ENCODE results near the gene GLIS1.

GLIS1 gene

DNA sequence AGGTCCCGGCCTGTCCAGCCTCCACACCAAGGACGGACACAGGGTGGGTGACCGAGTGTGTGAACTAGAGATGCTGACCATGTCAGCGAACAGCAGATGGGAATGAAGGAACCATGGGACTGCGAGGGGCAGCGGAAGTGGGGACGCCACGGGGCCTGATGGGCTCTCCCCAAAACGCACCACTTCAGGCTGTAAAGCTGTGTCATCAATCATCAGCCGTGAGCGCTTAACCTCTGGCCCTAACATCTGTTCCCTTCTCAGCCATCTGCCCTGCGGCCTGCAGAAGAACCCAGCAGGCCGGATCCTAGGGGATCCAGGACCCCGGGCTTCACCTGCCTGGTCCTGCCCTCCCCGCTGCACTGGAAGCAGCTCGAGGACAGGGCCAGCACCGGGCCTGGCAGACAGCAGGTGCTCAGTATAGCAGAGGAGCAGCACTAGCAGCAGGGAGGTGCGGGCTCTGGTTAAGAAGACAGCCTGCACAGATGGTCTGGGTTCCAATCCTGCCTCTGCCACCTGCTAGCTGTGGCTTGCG, 221.1 kb downstream of the GLIS1 start:
- DNase-seq = no peak

DNA sequence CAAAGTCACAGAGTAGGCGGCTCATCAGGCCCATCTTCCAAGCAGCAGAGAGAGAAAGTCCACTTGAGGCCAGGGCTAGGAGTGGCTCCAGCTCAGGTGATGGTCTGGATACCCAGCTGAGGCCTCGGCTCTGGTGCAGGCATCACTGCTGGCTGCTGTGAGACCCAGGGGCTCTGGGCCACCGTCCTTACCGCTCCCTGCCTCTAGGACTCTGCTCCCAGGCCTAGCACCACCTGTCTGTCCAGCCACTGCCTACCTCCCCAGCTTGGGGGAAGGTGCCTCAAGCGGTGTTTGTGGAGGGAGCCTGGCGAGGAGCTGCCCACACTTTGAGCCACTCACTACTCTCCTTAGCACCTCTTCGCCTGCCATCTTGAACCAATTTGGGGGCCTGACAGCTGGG, 221.9 kb downstream of the GLIS1 start:
- DNase-seq = no peak

DNA sequence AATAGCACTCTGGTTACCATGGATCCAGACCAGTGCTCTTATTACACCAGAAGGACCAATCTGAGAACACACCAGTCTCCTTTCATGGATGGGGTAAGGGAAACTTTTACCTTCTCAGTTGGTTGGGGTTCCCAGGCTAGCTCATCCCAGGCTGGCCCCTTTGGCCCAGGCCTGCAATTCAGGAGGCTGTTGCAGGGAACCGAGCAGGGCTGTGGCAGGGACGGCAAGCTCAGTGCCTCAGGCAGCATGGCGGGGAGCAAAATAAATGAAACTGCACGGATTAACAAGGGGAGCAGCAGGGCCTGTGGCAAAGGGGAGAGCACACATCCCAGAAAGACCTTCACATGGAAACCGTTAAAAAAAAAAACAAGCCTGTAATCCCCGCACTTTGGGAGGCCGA, 222.8 kb downstream of the GLIS1 start:
- DNase-seq = no peak

DNA sequence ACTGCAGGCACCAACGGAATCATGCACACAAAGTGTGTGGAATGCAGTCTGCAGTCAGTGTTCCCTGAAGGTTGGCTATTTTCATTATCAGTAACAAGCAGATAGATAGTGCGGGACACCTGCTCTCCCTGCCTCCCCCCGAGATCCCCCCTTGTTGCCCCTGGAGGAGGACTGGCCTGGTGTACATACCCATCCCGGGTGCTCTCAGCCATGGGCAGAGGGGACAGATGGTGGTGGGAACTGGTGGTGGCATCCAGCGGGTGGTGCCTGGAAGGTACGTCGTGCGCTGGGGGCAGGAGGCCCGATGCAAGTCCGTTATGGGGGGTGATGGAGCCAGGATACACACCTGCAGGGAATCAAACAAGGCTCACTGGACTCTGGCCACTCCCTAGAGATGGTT, 224.5 kb downstream of the GLIS1 start:
- DNase-seq = no peak

DNA sequence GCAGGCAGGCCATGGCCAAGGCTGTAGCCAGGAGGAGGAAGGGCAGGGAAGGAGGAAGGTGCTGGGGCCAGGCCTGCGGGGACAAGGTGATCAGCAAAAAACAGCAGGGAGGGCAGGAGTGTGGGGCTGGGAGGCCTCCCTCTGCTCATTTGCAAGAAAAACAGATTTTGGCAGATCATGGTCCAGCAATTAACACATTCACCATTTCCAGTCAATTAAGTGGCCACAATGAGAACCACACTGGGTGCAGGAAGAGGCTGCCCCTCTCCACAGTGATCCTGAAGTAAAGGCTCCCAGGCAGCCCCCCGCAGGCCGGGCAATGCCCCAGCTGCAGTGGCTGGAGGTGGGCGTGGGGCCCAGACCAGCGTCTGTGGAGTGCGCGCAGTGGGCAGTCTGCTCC, 225.1 kb downstream of the GLIS1 start:
- no peak for DNase-seq

DNA sequence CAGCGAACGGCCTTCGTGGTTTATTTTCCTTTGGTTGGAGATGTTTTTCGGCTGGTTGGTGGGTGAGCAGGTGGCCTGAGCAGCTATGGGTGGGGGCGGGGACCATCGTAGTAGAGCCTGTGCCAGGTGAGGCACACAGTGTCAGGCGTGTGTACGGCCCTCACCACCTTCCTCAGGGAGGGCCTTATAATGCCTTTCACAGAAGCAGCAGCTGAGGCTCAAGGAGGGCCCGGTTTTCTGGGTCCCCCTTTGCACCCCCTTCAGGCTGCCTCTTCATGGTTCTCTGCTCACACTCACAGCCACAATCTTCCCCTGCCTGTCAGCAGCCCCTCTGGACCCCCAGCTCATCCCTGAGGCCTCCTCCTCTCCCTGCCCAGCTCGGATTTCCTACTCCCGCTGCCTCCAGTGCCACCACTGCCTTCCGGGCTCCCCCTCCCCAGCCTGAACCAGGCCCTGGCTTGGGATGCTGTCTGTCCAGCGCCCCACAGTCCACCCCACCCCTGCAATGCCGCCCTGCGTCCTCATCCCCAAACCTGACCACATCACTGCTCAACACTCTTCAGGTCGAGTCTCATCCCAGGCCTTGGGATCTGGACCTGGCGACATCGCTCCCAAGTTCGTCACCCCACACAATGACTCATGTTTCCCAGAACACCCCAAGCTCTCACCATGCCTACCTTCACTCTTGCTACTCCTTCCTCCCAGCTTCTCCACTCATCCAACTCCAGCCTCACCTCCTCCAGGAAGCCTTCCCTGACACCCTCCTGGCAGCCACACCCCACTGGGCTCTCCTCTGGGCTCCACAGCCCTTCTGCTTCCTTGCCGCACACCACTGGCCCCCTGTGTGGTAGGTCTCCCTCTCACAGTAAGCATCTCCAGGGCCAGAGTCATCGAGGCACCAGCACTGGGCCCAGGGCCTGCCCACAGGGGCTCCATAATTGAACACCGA, 225.9 kb downstream of the GLIS1 start:
- no peak for DNase-seq

DNA sequence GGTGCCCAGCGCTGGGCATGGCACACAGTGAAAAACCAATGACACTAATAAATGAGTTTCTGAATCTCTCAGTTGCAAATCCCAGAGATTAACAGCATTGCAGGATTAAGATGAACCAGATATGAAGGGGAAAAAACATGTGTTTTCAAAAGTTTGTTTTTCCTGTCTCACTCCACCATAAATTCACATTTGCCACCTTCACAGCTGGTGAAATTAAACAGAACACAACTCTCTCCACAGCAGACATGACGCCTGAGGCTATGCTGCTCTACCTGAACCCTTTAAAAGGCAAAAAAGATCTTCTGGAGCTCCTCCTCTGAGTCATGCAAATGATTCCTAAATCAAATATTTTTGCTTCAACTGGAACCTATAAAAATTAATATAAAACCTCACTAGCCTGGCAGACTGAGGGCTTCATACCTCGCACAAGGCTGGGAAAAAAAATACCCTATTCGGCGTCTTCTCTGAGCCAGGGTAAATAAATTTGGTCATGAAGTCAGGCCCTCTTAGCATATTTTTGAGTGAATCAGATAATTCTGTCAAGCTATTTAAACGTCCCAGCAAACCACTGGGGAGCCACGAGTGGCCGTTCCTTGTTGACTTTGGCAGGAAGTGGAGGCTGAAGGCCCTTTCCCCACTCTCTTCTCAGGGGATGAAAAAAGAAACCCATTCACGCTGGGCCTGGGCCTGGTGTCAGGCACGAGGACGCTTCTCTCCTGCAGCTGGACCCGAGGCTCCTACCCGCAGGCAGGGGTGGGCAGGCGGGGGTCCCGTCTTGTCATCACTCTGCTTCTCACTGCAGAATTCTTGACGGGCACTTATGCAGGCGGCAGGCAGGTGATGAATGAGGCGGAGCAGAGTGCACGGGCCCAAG, 226.8 kb downstream of the GLIS1 start:
- DNase-seq = no peak

DNA sequence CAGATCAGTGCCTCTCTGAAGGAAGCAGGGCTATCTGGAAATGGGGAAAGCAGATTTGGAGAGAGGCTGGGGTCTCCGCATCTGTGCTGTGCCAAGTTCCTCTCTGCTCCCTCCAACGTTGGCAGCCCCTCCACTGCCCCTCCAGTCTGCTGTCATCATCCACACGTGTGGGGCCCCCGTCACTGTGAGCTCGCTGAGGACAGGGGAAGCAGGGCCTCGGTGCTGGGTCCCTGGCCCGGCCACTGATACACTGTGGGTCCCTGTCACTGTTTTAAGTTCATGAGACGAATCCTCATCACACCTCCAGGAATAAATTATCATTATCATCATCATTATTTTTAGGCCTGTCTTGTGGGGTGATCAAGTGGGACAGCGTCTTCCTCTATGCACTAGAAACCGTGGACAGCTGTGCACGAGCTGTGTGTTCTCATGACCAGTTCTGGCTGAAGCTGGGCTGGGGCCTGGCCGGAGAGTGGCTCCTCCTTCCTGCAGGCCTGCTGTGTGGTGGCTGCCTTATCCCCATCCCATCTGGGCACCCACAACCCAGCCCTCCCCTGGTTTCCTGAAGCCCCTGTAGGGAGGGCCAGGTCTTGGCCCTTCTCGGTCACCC, 227.5 kb downstream of the GLIS1 start:
- DNase-seq = no peak

DNA sequence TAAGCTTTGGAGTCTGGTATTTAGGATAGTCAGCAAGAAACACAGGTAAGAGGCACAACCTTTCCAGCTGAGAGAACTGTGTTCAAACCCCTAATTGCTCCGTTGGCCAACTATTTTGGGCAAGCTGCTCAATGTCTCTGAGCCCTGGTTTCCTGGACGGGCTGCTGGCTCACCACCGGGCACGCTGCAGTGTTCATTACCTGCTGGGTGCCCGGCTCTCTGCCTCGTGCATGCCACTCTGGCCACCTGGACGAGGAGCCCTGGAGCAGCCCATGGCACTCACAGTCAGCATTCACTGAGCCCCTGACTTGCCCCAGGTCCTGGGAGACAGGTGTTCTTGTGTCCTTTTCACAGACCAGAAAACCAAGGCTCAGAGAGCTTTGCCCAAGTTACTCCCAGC, 228.7 kb downstream of the GLIS1 start:
- DNase-seq = no peak

DNA sequence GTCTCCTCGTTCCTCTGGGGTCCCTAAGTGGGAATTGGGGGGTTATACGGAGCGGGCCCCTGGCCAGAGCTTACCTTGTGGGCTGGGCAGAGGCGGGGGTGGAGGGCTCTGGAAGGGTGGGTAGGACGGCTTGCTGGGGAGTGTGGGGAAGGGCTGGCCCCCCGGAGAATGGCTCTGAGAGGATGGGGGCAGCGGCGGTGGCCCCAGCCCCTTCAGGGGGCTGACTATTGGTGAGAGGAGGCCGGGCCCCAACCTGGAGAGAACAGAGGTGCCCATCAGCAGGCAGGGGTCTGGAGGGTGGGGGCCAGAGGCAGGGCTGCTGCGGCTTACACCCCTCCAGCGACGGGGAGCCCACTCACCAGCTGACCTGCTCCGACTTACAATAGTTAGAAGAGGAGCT, 229.2 kb downstream of the GLIS1 start:
- no peak for DNase-seq

DNA sequence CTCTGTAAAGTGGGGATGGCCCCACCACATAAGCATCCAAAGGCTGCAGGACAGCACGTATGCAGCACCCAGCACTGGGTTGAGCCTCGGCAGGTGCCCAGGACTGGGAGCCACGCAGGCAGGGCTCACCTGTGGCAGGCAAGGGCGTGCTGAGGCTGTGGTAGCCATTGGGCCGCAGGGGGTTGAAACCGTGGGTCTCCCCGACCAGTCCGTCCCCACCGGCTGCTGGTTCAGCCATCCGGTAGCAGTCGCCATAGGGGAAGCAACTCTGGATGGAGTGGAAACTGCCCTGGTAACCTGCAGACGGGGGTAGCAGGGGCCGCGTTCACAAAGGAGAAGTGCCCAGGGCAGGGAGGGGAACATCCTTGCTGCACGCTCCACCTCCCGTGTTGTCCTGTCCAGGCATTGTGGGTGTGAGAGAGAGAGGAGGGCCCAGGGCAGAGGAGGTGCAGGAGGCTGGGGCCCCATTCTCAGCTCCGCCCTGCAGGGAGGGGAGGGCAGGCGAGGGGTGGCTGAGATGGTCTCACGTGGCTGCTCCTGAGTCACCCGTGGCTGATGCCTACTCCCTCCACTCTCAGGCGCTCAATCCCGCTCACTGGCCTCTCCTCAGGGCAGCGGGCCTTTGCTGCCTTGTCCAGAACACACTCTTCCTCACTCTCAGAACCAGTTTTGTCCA, 229.8 kb downstream of the GLIS1 start:
- no peak for DNase-seq

DNA sequence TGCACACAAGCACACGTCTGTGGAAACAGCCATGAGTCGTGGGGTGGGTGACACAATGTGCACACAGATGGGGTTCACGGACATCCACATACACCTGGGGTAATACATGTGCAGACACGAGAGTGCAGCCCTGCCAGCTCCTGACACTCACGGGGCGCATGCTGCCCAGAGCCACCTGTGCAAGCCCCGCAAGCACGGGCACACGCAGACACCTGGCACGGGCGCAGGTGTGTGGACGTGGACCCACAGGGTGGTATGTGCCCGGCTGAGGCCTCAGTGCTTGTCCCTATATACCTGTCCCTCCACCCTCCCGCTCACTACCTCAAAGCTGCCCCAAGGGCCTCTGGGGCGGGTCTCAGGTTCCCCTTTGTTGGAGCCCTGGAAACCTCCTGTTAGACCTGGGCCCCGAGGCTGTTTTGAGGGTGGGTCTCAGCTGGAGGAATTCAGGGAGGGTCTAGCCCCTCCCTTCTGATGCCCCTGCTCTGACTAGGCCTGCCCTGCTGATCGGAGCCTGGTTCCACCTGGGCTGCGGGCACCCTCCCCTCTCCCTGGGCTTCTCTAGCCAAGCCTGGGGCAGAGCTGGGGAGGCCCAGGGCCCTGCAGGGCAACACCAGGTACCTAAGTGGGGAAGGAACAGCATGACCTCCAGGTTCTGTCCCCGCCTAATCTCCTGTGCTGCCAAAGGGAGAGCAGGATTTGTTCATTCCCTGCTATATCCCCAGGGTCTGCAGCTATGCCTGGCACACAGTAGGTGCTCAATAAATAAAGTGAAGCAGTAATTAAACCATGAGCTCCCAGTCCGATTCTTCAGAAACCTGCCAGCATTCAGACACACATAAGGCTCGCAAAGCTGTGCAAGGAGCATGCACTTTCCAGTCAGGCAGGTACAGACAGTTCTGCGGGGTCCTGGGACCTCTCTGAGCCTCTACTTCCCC, 230.6 kb downstream of the GLIS1 start:
- DNase-seq = no peak

DNA sequence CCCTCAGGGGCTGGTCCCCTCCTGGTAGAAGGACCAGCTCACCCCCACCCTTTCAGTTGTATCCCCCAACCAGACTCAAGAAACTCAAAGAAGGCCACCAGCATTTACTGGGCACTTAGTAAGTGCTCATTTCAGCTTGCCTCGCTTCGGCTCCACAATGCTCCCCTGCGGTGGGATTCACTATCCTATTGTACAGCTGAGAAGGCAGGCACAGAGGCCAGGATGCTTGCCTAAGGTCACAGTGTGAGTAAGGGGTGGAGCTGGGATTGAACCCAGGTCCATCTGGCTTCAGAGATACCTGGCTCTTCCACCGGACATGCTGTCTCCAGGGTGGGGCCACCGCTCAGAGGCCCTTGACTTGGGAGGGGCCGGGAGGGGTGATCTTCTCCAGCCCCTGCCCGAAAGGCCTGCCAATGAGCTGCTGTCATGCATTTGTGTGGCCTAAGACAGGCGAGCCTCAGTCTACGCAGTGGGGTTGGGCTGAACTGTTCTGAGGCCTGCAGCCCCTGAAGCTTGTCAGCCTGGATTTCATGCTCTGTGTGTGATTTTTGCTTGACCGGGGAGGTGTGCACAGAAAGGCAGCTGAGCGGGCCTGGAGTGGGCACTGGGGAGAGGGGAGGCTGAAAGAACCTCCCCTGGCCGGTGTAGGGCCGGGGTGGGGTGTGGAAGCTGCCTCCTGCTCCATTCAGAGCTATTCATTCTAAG, 231.7 kb downstream of the GLIS1 start:
- no peak for DNase-seq

DNA sequence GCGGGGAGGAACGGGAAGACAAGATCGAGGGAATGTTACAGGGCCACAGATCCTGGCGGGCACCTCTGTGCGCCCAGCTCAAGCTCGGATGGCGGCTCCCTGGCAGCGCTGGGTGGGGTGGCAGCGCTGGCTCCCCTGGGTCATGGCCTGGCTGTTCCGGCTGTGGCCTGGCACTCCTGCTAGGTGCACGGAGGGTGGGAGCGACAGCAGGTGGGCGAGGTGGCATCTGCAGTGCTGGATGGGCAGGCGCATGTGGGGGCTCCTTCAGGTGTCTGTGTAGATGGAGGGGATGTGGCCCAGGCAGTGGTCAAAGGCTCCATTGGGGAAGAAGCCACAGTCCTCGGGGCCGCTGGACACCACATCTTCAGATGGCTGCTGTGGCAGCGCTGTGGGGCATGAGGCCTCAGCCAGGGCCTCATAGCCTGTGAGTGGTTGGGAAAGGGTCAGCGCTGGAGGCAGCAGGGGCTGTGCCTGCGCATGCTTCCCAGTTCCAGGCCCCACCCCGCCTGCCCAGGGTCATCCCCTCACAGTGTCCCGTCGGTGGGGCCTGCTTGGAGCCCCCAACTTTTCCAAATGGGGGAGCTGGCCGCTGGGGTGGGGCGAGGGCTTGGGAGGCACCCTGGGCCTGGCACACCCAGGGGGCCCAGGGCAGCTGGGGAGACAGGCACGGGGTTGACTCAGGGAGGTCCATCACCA, 232.5 kb downstream of the GLIS1 start:
- DNase-seq = no peak

DNA sequence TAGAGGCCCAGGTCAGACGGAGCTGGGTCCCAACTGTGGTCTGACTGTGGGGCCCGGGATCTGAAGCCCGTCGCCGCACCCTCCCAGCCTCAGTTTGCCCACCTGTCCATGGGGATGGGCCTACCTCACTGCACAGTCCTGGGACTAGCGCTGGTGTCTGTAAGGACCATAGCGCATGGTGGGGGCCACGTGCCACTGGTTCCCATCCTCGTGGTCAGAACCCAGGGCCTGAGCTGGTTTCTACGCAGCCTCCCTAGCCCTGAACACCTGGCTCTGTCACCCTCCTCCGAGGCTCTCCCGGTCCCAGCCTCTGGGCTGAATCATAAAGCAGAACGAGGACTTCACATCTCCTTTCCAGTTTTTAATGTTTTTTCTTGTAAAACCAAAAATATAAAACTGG, 233.1 kb downstream of the GLIS1 start:
- DNase-seq = no peak

DNA sequence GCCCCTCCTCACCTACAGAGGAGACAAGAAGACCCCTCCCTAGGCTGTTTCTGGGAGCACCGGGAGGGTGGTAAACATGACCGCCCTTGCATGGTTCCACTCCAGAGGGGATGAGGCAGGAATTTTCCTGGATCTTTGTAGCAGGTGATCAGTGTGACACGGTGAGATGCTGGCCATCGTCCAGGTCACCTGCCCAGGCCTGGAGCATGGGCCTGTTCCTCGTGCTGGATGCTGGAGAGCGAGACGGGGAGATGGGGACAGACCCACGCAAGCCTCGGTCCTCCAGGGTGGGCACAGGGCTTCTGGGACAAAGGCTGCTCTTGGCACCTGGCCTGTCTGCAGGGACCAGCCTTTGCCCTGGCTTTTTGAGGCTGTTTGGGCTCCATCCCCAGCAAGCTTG, 233.6 kb downstream of the GLIS1 start:
- no peak for DNase-seq

DNA sequence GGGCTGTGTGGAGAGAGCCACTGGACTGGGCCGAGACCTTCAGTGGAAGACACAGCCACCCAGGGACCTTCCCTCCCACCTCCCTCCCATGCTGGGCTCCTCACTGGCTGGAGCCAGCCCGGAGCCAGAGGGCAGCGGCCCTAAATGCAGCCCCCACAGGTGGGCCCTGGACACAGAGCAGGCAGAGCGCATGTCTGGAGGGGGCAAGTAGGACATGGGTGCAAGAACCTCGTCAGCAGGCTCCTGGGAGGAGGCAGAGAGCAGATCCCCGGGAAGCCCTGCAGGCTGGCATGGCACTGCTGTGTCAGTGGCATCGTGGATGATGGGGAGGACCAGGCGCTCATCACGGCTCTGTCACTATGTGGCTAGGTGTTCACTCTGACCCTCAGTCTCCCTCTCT, 234.1 kb downstream of the GLIS1 start:
- DNase-seq = no peak

DNA sequence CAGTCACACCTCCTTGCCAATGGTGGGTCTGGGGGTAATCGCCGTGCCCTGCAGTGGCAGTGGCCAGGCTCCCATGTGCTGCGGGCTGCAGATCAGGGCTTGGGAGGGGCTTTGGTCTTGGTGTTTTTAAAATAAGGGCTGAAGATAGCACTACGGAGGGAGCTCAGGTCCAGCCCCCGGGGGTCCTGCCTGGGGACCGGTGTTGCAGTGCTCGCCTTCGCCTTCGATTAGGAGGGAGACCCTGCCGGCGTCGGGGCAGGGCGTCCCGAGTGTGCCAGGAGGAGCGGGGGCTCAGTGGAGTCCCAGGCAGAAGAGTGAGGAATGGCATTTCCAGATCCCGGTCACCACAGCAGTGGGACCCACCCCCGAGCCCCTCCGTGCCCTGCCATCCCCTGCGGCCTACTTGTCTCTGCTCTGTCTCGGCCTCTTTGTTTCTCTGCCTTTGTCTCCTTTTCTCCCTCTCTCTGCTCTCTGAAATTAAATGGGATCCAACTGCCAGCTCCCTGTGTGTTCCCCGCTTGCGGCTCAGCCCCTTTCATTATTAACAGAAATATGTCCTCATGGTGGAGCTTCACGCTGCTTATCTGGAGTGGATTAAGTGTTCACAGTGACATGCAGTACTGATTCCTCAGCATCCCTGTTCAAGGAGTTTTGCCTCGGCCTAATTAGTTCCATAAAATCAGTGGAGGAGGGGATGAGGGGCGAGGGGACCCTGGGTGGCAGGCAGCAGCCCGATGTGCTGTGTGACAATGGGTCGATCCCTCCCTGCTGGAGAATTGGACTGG, 235.3 kb downstream of the GLIS1 start:
- DNase-seq = no peak
